H1 (cell line): ENCODE data around the gene DMRT1. TPM values are rescaled to one million over a fixed set of nuclear protein-coding genes. Genes with fewer than 3 reads are reported as not detected.
A peak's percentile ranks its signal among the peaks of the same experiment; 100 is the strongest.

ENCODE experiments used
- CTCF ChIA-PET: fragments of 300-600 bp; sonication (Branson Sonifier 250); formaldehyde crosslinking; loops from one replicate; lab custom pipeline; 2021; ENCODE audit not compliant: partially characterized antibody; lab: Charles Lee
- POLR2A ChIA-PET: fragments of 300-600 bp; sonication (Branson Sonifier 250); formaldehyde crosslinking; loops from one replicate; lab custom pipeline; 2021; ENCODE audit warnings: inconsistent platforms; ENCODE audit not compliant: partially characterized antibody; lab: Charles Lee
- DNase-seq, 2 experiments: peaks; one replicate each; pipeline versions ENCODE4 v3.0.0 to v3.0.0-alpha.2; 2010 to 2022; ENCODE audit warnings: low spot score in 2 of 2, low read depth in 1 of 2, mixed read lengths in 1 of 2
- FAIRE-seq: peaks from 2 replicates; lab custom pipeline; 2011; peaks lifted over from hg19 to GRCh38; lab: Jason Lieb, UNC
- H2AFZ ChIP-seq: 2 replicates; pipeline ENCODE4 v1.8.1; 2012; ENCODE audit warnings: low read length, inconsistent platforms
- H2AK5ac ChIP-seq: 2 replicates; pipeline ENCODE4 v1.6.1; 2013; ENCODE audit warnings: low read depth, low read length
- H2BK120ac ChIP-seq: replicated peaks from 2 replicates; pipeline ENCODE3; 2013; ENCODE audit warnings: low read depth, low read length, inconsistent platforms
- H2BK12ac ChIP-seq: 2 replicates; pipeline ENCODE4 v1.6.1; 2013; ENCODE audit warnings: low read depth, low read length
- H2BK15ac ChIP-seq: 2 replicates; pipeline ENCODE4 v1.6.1; 2013; ENCODE audit warnings: low read length
- H2BK20ac ChIP-seq: 2 replicates; pipeline ENCODE4 v1.6.1; 2013; ENCODE audit warnings: low read length
- H2BK5ac ChIP-seq: 2 replicates; pipeline ENCODE4 v1.6.1; 2013; ENCODE audit warnings: low read depth, low read length
- H3K14ac ChIP-seq: 2 replicates; pipeline ENCODE4 v1.6.1; 2013; ENCODE audit warnings: inconsistent platforms; ENCODE audit not compliant: insufficient read length
- H3K18ac ChIP-seq: 2 replicates; pipeline ENCODE4 v1.6.1; 2013; ENCODE audit warnings: low read length; ENCODE audit errors: extremely low read depth
- H3K23ac ChIP-seq: 2 replicates; pipeline ENCODE4 v1.6.1; 2013; ENCODE audit warnings: inconsistent platforms; ENCODE audit not compliant: insufficient read length
- H3K23me2 ChIP-seq: 2 replicates; pipeline ENCODE4 v1.6.1; 2013; ENCODE audit warnings: low read depth, low read length
- H3K27ac ChIP-seq: 2 replicates; pipeline ENCODE4 v1.6.1; 2011; ENCODE audit warnings: low read depth, low read length, inconsistent platforms
- H3K27me3 ChIP-seq, 4 experiments: replicated peaks in 1 of 4; 1 replicate in 1 of 4; 2 replicates in 3 of 4; pipeline versions ENCODE4 v1.6.1 to v1.8.1; 2011 to 2013; ENCODE audit warnings: low read length in 3 of 4, mild to moderate bottlenecking in 3 of 4, inconsistent platforms in 2 of 4, mixed read lengths in 2 of 4, moderate library complexity in 1 of 4; ENCODE audit not compliant: control insufficient read depth in 3 of 4, insufficient read depth in 3 of 4; ENCODE audit errors: extremely low read depth in 1 of 4
- H3K36me3 ChIP-seq, 4 experiments: 2 replicates each; pipeline versions ENCODE4 v1.6.1 to v1.8.1; 2011 to 2013; ENCODE audit warnings: mild to moderate bottlenecking in 4 of 4, low read length in 3 of 4, moderate library complexity in 2 of 4, control low read depth in 1 of 4, inconsistent platforms in 1 of 4; ENCODE audit not compliant: insufficient read depth in 4 of 4, control insufficient read depth in 2 of 4
- H3K4ac ChIP-seq: replicated peaks from 2 replicates; pipeline ENCODE3; 2013; ENCODE audit warnings: low read length, low read depth, mixed read lengths, inconsistent platforms; ENCODE audit not compliant: insufficient read length
- H3K4me1 ChIP-seq, 4 experiments: replicated peaks in 1 of 4; 1 replicate in 1 of 4; 2 replicates in 3 of 4; pipeline versions ENCODE4 v1.6.1 to v1.8.1; 2011 to 2013; ENCODE audit warnings: low read length in 3 of 4, inconsistent platforms in 2 of 4, mixed read lengths in 1 of 4; ENCODE audit not compliant: insufficient read depth in 4 of 4, control insufficient read depth in 3 of 4
- H3K4me2 ChIP-seq, 2 experiments: 2 replicates each; pipeline versions ENCODE4 v1.6.1 to v1.8.1; 2011 to 2013; ENCODE audit warnings: low read depth in 2 of 2, low read length in 2 of 2, control low read depth in 1 of 2, inconsistent platforms in 1 of 2, mild to moderate bottlenecking in 1 of 2; ENCODE audit not compliant: insufficient read depth in 1 of 2
- H3K4me3 ChIP-seq, 4 experiments: fragments of 200-600, 300-600 bp in 1 of 4; sonication (generic), shearing (Covaris generic), sonication (Bioruptor Twin) in 1 of 4; 2 replicates each; pipeline versions ENCODE4 v1.5.1 to v1.8.1; 2011 to 2016; ENCODE audit warnings: low read length in 4 of 4, low read depth in 3 of 4, control low read depth in 2 of 4, inconsistent platforms in 2 of 4, mild to moderate bottlenecking in 2 of 4, mixed read lengths in 1 of 4, moderate library complexity in 1 of 4; ENCODE audit not compliant: insufficient read depth in 2 of 4; ENCODE audit errors: extremely low read depth in 1 of 4
- H3K56ac ChIP-seq: replicated peaks from 2 replicates; pipeline ENCODE3; 2013; ENCODE audit warnings: low read depth, mild to moderate bottlenecking, mixed read lengths, low read length, inconsistent platforms; ENCODE audit not compliant: insufficient read length
- H3K79me1 ChIP-seq: 2 replicates; pipeline ENCODE4 v1.6.1; 2013; ENCODE audit warnings: low read depth, low read length, control low read depth
- H3K79me2 ChIP-seq, 2 experiments: 2 replicates each; pipeline versions ENCODE4 v1.6.1 to v1.8.1; 2012 to 2013; ENCODE audit warnings: low read length in 2 of 2, mild to moderate bottlenecking in 2 of 2, inconsistent platforms in 1 of 2; ENCODE audit not compliant: insufficient read depth in 2 of 2, control insufficient read depth in 1 of 2
- H3K9ac ChIP-seq, 4 experiments: replicated peaks in 1 of 4; 1 replicate in 1 of 4; 2 replicates in 3 of 4; pipeline versions ENCODE4 v1.6.1 to v1.8.1; 2011 to 2013; ENCODE audit warnings: low read depth in 3 of 4, low read length in 3 of 4, control low read depth in 2 of 4, mild to moderate bottlenecking in 2 of 4, moderate library complexity in 2 of 4, inconsistent platforms in 1 of 4; ENCODE audit errors: extremely low read depth in 1 of 4
- H3K9me3 ChIP-seq, 2 experiments: 2 replicates each; pipeline versions ENCODE4 v1.6.1 to v1.8.1; 2012 to 2013; ENCODE audit warnings: mild to moderate bottlenecking in 2 of 2, moderate library complexity in 2 of 2, control low read depth in 1 of 2, inconsistent platforms in 1 of 2, low read depth in 1 of 2, low read length in 1 of 2, mixed read lengths in 1 of 2; ENCODE audit not compliant: insufficient read depth in 2 of 2
- H4K20me1 ChIP-seq, 2 experiments: replicated peaks in 1 of 2; 2 replicates each; pipeline versions ENCODE3 to v1.8.1; 2011 to 2013; ENCODE audit warnings: inconsistent platforms in 2 of 2, low read length in 2 of 2, mild to moderate bottlenecking in 1 of 2; ENCODE audit not compliant: insufficient read depth in 2 of 2, control insufficient read depth in 1 of 2
- H4K5ac ChIP-seq: 2 replicates; pipeline ENCODE4 v1.6.1; 2013; ENCODE audit warnings: low read length, low read depth, mixed read lengths, inconsistent platforms; ENCODE audit not compliant: insufficient read length
- H4K8ac ChIP-seq: 2 replicates; pipeline ENCODE4 v1.8.0; 2013; ENCODE audit warnings: mild to moderate bottlenecking, moderate library complexity, low read length, inconsistent platforms; ENCODE audit not compliant: insufficient read depth; ENCODE audit errors: extremely low read depth
- H4K91ac ChIP-seq: replicated peaks from 2 replicates; pipeline ENCODE3; 2013; ENCODE audit warnings: low read length, mixed read lengths, inconsistent platforms; ENCODE audit not compliant: insufficient read length
- CTBP2 ChIP-seq: IDR thresholded peaks from 2 replicates; pipeline ENCODE4 v1.7.0; 2011; ENCODE audit warnings: borderline replicate concordance, mild to moderate bottlenecking, moderate library complexity, mixed read lengths, low read length; ENCODE audit not compliant: insufficient read depth, insufficient read length
- JUN ChIP-seq: IDR thresholded peaks from 2 replicates; pipeline ENCODE4 v1.6.1; 2011; ENCODE audit warnings: low read depth, mild to moderate bottlenecking, improper control_type of control experiment, low read length
- JUND ChIP-seq: IDR thresholded peaks from 2 replicates; pipeline ENCODE4 v1.6.1; 2011; ENCODE audit warnings: mild to moderate bottlenecking, improper control_type of control experiment, low read length
- KDM5A ChIP-seq: fragments of 200-600 bp; IDR thresholded peaks from 2 replicates; pipeline ENCODE4 v1.7.1; 2012; ENCODE audit warnings: mild to moderate bottlenecking, low read length, inconsistent platforms, mixed read lengths
- PHF8 ChIP-seq: fragments of 200-600 bp; sonication (generic); conservative IDR thresholded peaks from 2 replicates; pipeline ENCODE4 v1.7.1; 2012; ENCODE audit warnings: low read depth, mild to moderate bottlenecking, inconsistent platforms, low read length, moderate library complexity
- POLR2A ChIP-seq, 2 experiments: IDR thresholded peaks; 1 replicate in 1 of 2; 2 replicates in 1 of 2; pipeline ENCODE4 v1.6.1; 2011; ENCODE audit warnings: low read depth in 2 of 2, low read length in 2 of 2, mild to moderate bottlenecking in 2 of 2; ENCODE audit errors: control extremely low read depth in 1 of 2
- POU5F1 ChIP-seq: IDR thresholded peaks from 2 replicates; pipeline ENCODE4 v1.6.1; 2011; ENCODE audit warnings: low read depth, mild to moderate bottlenecking, low read length, moderate library complexity
- RBBP5 ChIP-seq: IDR thresholded peaks from 2 replicates; pipeline ENCODE4 v1.7.1; 2012; ENCODE audit warnings: low read depth, mild to moderate bottlenecking, inconsistent platforms, low read length, moderate library complexity, borderline replicate concordance
- RNF2 ChIP-seq: fragments of 200-900, 300-1000 bp; sonication (generic); IDR thresholded peaks from 2 replicates; pipeline ENCODE4 v1.7.1; 2016; ENCODE audit warnings: borderline replicate concordance, low read depth, mild to moderate bottlenecking, antibody characterized with exemption, low read length; ENCODE audit not compliant: poor library complexity, severe bottlenecking; ENCODE audit errors: missing control alignments
- SAP30 ChIP-seq: fragments of 300-600 bp; sonication (generic); IDR thresholded peaks from 2 replicates; pipeline ENCODE4 v1.7.1; 2012; ENCODE audit warnings: low read length, moderate library complexity, mild to moderate bottlenecking, inconsistent platforms; ENCODE audit not compliant: insufficient read depth, insufficient replicate concordance
- TAF1 ChIP-seq: IDR thresholded peaks from 2 replicates; pipeline ENCODE4 v1.6.1; 2011; ENCODE audit warnings: mild to moderate bottlenecking, low read depth, low read length
- WGBS, 2 experiments: shearing (Covaris generic) in 1 of 2; methylation state at CpG; one replicate each; pipeline versions ENCODE4 v1.1.6 to v1.1.7; 2013 to 2015; ENCODE audit warnings: low lambda C conversion rate in 2 of 2, mixed read lengths in 2 of 2, inconsistent platforms in 1 of 2, low coverage in 1 of 2, missing lambda C conversion rate in 1 of 2; ENCODE audit not compliant: insufficient replicate concordance in 2 of 2, insufficient coverage in 1 of 2, insufficient read length in 1 of 2; ENCODE audit errors: extremely low coverage in 1 of 2, missing lambda C conversion rate in 1 of 2; 5-methylcytosine and 5-hydroxymethylcytosine counted together
- polyA plus RNA-seq, 7 experiments: library from polyadenylated mRNA; depleted of rRNA in 3 of 7; stranded (reverse) in 5 of 7; unstranded in 2 of 7; fragments of >200 nt in 5 of 7; fragments of 200-250 nt in 2 of 7; gene quantifications; 1 replicate in 5 of 7; 2 replicates in 1 of 7; 4 replicates in 1 of 7; pipeline versions ENCODE4 v1.2.1 to v1.2.3, GENCODE V29; 2011 to 2013; ENCODE audit warnings: missing spikeins in 2 of 7, mixed read lengths in 2 of 7
- total RNA-seq: library from RNA; stranded (reverse); fragmentation: NEBNext Ultra II Directional; extraction: Animal tissue kit (Norgen Biotek cat#: 25700); gene quantifications from 2 replicates; pipeline ENCODE4 v1.2.1, GENCODE V29; 2021
- TF ChIP-seq, protein P1 (sequence below): IDR thresholded peaks from 2 replicates; pipeline ENCODE4 v1.6.1; 2011; ENCODE audit warnings: low read length, improper control_type of control experiment

Gene DMRT1
- total and polyA plus RNA-seq, 2 of the 8 experiments (the other 6 are each of a cell fraction or from before 2014, with no cell fraction given) = 0.15 TPM; not detected in 1

DNA sequence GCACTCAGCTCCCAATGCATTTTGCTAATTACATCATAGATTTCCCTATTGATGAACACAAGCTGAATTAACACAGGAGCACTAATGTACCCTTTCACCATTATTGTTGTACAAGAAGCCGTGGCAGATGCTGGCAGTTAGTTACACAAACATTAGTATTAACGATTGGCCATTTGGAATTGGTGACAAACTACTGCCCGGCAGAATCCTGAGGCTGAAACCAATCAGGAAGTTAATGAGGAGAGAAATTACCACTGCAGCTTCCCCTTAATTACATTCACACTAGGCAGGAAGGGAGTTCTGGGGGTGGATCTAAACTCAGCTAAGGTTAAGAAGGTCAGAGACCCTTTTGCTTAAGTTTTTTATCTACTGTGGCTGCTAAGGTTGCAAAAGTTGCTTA, 125.4 kb downstream of the DMRT1 start:
- CTCF ChIA-PET = interaction anchor here (0.7 to 3.1 kb wide), 11 partner anchors 10 to 86 kb away, joined by 3 to 12 read pairs (median 4); partner anchors contain the start of gene DMRT3
- no peaks in the 10 kb centered on the region for H3K79me1 ChIP-seq
- H3K56ac ChIP-seq = no peak overlapping the region
- no peak overlapping the region for H3K18ac ChIP-seq
- no peak overlapping the region for H4K5ac ChIP-seq
- H2BK15ac ChIP-seq = no peak overlapping the region
- no peak overlapping the region; a peak in 1 of 8 replicates for H3K4me3 ChIP-seq
- FAIRE-seq = no peak
- peaks cover 0 to 6% of the 10 kb centered on the region in 2 experiments for H4K20me1 ChIP-seq
- no peak overlapping the region for H3K23ac ChIP-seq
- DNase-seq = no peak
- H2BK120ac ChIP-seq = no peak overlapping the region
- H2BK12ac ChIP-seq = no peak overlapping the region
- no peak overlapping the region for H3K27ac ChIP-seq
- POLR2A ChIA-PET = interaction anchor here (0.5 to 1.6 kb wide), 3 partner anchors 9 to 18 kb away, joined by 3 to 4 read pairs (median 3); no protein-coding TSS in a partner anchor
- H3K14ac ChIP-seq = no peak overlapping the region
- H3K79me2 ChIP-seq = no peaks in the 10 kb centered on the region
- no peak overlapping the region for H2AK5ac ChIP-seq
- H3K23me2 ChIP-seq = peaks cover 5% of the 10 kb centered on the region; the same call in 1 of the 2 replicates
- H4K8ac ChIP-seq = no peak overlapping the region
- no peak overlapping the region for H2BK20ac ChIP-seq
- no peaks in the 10 kb centered on the region for H3K9me3 ChIP-seq
- no peaks in the 10 kb centered on the region for H3K36me3 ChIP-seq
- no peak overlapping the region for H2AFZ ChIP-seq
- peaks cover 3 to 8% (median 6%) of the 10 kb centered on the region in 4 experiments; a peak in 6 of 7 replicates for H3K4me1 ChIP-seq
- H4K91ac ChIP-seq = no peak overlapping the region
- peak overlapping the region; percentile 37 to 58; a peak in 1 of 4 replicates for H3K4me2 ChIP-seq
- H3K9ac ChIP-seq = no peak overlapping the region
- H3K4ac ChIP-seq = no peak overlapping the region
- H3K27me3 ChIP-seq = peaks cover 25 to 45% (median 36%) of the 10 kb centered on the region in 4 experiments; a peak in 6 of 7 replicates
- WGBS, 2 experiments = 79% methylated on average over 3 of the region's 3 CpGs; no CpG with 5 or more reads in 1 of the 2 experiments
- H2BK5ac ChIP-seq = no peak overlapping the region
- TF ChIP-seq TAF1 (no peak), PHF8 (no peak), JUND (no peak), KDM5A (no peak), RNF2 (no peak), CTBP2 (no peak), POLR2A (IDR thresholded peaks at IDR 0.05; ENCODE audit: control extremely low read depth in 1 of 2, low read depth in 2 of 2, low read length in 2 of 2) (no peak), RBBP5 (no peak), POU5F1 (no peak), JUN (no peak), SAP30 (no peak)
- TF ChIP-seq, protein P1, sequence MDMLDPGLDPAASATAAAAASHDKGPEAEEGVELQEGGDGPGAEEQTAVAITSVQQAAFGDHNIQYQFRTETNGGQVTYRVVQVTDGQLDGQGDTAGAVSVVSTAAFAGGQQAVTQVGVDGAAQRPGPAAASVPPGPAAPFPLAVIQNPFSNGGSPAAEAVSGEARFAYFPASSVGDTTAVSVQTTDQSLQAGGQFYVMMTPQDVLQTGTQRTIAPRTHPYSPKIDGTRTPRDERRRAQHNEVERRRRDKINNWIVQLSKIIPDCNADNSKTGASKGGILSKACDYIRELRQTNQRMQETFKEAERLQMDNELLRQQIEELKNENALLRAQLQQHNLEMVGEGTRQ = no peak
